ENCODE data around the gene KNOP1. TPM values are rescaled to one million over a fixed set of nuclear protein-coding genes. Genes with fewer than 3 reads are reported as not detected.
"Not testable (repeated sequence)": the region's sequence is repeated elsewhere in the genome, so short reads cannot be mapped to it uniquely, and the experiment has no call there.

The KNOP1 gene
- total RNA-seq, 2 donors from 2014 or later = 18.4 to 22.8 TPM

DNA sequence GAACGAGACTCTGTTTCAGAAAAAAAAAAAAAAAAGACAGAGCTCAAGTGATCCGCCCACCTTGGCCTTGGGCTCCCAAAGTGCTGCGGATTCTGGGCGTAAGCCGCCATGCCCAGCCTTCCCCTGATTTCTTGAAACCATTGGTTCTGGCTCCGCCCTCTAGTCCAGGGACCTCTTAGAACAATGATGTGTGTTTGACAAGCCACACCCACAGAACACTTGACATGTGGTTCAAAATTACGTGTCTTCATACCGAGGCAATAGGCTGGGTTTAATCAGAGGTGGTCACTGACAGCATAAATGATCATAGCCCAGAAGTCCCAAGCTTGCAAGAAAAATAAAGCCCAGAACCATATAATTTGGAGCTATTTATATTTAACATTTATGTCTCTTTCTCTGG, 23.0 kb downstream of the KNOP1 start:
- intact Hi-C loops (cut with DNase I, micrococcal nuclease) = no loop called here
- DNase-seq (no peak), ATAC-seq (no peak)

GRCh38 chr16:19691161-19691711, 26.8 kb downstream of the KNOP1 start:
- ATAC-seq (no peak), DNase-seq (no peak)
- intact Hi-C loops (cut with DNase I, micrococcal nuclease) = no loop called here

- intact Hi-C loops (cut with DNase I, micrococcal nuclease) = no loop called here
- DNase-seq (no peak), ATAC-seq (no peak)
Observed at GRCh38 chr16:19690196-19690595, 27.8 kb downstream of the KNOP1 start.

- DNase-seq (no peak), ATAC-seq (no peak)
- intact Hi-C loops (cut with DNase I, micrococcal nuclease) = no loop called here
Observed at GRCh38 chr16:19689342-19689741, 28.7 kb downstream of the KNOP1 start.

DNA sequence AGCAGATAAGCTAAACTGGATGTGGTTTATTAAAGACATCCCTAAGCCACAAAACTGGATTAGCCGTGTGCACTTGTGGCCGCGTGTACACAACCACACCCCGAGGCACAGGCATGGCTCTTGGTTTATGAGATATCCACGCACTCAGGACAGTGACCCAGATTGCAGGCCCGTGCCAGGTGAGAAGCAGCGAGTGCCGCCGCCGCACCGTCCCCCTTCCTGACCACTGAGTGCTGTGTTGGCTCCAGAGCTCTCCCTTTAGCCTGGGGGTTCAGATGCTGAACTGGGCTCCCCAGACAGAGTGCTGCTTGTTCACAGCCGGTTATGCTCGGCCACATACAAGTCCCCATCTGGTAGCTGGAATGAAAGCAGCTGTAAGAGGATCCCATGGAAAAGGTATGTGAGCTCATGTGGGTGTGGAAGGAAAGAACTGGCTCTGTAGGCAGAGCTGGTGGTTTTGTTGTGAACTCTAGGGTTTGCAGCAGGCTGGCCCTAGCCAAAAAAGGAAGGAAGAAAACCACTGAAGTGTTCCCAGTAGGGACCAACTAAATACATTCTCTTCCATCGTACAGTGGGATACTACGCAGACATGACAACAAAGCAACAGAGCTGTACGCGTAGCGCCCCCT, 29.5 kb downstream of the KNOP1 start:
- no peak for DNase-seq
- intact Hi-C loops (cut with DNase I, micrococcal nuclease) = no loop called here
- no peak for ATAC-seq

- DNase-seq (no peak), ATAC-seq (no peak)
- intact Hi-C loops (cut with DNase I, micrococcal nuclease) = no loop called here
Observed at GRCh38 chr16:19687279-19687678, 30.7 kb downstream of the KNOP1 start.

DNA sequence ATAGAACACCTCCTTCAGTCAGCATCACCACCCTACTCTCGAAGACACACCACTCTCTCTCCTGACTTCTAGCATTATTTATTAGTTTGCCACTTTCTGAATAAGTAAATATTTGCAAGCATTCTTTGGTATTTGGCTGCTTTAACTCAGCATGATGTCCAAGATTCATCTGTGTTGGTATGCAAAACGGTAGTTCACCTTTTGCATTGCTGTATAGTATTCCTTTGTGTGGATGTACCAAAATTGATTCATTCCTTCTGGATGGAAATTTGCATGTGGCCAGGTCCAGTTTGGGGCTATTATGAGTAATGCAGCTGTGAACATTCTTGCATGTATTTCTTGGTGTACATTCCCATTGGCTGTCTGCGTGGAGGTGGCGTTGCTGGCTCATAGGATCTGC, 32.9 kb downstream of the KNOP1 start:
- DNase-seq (no peak), ATAC-seq (no peak)
- intact Hi-C loops (cut with DNase I, micrococcal nuclease) = no loop called here

DNA sequence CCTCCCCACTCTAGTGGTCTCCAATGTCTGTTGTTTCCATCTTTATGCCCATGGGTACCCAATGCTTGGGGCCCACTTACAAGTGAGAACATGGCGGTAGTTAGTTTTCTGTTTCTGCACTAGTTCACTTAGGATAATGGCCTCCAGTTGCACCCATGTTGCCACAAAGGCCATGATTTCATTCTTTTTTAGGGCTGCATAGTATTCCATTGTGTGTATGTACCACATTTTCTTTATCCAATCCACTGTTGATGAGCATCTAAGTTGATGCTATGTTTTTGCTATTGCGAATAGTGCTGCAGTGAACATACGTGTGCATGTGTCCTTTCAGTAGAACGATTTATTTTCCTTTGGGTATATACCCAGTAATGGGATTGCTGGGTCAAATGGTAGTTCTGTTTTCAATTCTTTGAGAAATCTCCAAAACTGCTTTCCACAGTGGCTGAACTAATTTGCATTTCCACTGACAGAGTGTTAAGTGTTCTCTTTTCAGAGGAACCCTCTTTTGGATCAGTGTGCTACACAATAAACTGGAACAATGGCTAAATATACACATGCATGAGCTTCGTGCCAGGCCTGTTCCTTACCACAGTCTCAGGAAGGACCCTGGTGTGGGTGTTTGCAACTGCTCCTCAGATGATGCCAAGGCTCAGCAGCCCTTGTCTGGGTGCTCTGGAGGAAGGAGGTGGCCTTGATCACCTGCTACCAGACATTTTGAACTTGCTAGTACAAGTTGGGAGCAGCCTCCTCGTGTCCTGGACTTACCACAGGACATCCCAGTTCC, 34.4 kb downstream of the KNOP1 start:
- ATAC-seq (no peak), DNase-seq (no peak)
- intact Hi-C loops (cut with DNase I, micrococcal nuclease) = no loop called here

- ATAC-seq = no peak
- DNase-seq = no peak
- intact Hi-C loops (cut with DNase I, micrococcal nuclease) = no loop called here
Observed at GRCh38 chr16:19681637-19682036, 36.4 kb downstream of the KNOP1 start.

- peak; percentile 27 for ATAC-seq
- intact Hi-C loops (cut with DNase I, micrococcal nuclease) = no loop called here
- DNase-seq = no peak
Observed at GRCh38 chr16:19680881-19681340, 37.1 kb downstream of the KNOP1 start.

GRCh38 chr16:19679281-19679680, 38.7 kb downstream of the KNOP1 start:
- DNase-seq; intact Hi-C loops (cut with DNase I, micrococcal nuclease); ATAC-seq: not testable (repeated sequence)

- DNase-seq (no peak), ATAC-seq (no peak)
- intact Hi-C loops (cut with DNase I, micrococcal nuclease) = no loop called here
Observed at GRCh38 chr16:19678804-19679203, 39.2 kb downstream of the KNOP1 start.

DNA sequence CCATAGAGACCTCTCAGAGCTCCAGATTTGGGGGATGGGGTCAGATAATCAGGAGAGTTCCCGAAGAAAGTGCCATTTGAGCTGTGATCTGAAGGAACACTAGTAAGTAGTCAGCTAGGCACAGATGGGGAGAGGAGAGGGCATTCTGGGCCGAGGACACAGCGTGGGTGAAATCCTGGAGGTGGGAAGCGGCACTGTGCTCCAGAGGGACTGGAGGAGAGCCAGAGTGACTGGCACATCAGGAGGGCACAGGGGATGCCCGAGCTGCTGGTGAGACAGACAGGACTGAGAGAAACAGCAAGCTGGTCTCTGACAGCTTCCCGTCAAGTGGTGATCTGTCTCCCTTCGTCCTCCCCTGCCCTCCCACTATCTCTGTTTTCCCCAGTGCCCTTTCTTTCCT, 40.6 kb downstream of the KNOP1 start:
- intact Hi-C loops (cut with DNase I, micrococcal nuclease) = no loop called here
- ATAC-seq = no peak

GRCh38 chr16:19674485-19674884, 43.5 kb downstream of the KNOP1 start:
- DNase-seq = no peak
- intact Hi-C loops (cut with DNase I, micrococcal nuclease) = no loop called here
- no peak for ATAC-seq

More for the DNA sequence above, 40.6 kb downstream of the KNOP1 start:
- DNase-seq = no peak

- intact Hi-C loops (cut with DNase I, micrococcal nuclease) = no loop called here
- no peak for DNase-seq
- ATAC-seq = no peak
Observed at GRCh38 chr16:19672378-19672777, 45.6 kb downstream of the KNOP1 start.

DNA sequence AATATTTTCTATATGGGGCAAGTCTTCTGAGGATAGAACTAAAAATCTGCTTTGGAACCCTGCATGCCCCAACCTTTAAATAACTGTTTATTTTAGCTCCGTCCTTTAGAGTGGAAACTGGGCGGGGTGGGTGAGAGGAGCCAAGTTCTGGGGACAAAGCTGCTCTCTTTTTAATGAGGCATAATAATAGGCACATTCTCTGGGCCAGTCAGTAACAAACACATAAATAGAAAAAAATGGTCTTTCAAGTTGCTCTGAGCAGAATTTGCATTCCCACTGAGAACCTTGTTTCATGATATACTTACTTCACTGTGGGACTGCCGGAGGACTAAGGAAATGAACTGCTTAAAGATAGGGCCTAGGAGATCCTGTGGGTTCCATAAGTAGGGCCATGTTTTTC, 51.5 kb downstream of the KNOP1 start:
- ATAC-seq (no peak), DNase-seq (no peak)
- intact Hi-C loops (cut with DNase I, micrococcal nuclease) = no loop called here

DNA sequence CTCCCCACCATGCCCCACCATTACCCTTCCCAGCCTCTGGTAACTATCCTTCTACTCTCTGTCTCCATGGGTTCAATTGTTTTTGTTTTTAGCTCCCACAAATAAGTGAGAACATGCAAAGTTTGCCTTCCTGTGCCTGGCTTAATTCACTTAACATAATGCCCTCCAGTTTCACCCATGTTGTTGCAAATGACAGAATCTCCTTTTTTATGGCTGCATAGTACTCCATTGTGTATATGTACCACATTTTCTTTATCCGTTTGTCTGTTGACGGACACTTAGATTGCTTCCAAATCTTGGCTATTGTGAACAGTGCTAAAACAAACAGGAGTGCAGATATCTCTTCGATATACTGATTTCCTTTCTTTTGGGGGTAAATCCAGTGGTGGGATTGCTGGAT, 52.7 kb downstream of the KNOP1 start:
- ATAC-seq; intact Hi-C loops (cut with DNase I, micrococcal nuclease); DNase-seq: not testable (repeated sequence)

DNA sequence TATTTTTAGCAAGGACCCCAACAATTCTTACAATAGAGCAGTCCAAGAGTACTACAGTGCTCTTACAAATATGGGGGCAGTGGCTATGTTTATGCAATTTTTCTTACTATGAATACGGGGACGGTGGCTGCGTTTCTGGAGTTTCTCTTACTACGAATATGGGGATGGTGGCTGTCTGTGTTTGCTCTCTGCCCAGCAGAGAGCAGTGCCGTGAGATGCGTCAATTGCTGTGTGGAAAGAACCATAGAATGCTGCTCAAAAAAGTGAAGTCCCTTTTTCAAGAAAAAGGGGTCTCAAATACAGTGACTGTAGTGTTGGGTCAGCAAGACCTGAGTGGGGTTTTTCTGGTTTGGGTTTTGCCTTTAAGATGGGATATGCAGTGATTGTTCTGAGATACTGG, 53.9 kb downstream of the KNOP1 start:
- no peak for ATAC-seq
- DNase-seq = no peak
- intact Hi-C loops (cut with DNase I, micrococcal nuclease) = no loop called here

DNA sequence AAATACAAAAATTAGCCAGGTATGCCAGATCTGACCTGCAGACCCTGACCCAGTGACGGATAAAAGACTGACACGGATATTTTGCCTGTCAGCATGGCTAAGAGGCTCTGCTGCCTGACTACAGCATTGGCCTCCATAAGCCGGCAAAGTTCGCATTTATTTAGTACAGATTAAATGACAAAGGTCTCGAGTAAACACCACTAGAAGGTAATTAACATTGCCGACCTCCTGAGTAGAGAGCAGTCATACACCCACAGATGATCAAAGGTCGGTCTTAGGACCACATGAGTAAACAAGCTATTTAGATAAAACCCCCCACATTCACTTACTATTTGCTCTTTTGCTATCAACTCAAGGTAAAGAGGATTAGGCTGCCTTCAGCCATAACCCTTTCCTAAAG, 55.7 kb downstream of the KNOP1 start:
- intact Hi-C loops (cut with DNase I, micrococcal nuclease) = no loop called here
- DNase-seq (no peak), ATAC-seq (no peak)

DNA sequence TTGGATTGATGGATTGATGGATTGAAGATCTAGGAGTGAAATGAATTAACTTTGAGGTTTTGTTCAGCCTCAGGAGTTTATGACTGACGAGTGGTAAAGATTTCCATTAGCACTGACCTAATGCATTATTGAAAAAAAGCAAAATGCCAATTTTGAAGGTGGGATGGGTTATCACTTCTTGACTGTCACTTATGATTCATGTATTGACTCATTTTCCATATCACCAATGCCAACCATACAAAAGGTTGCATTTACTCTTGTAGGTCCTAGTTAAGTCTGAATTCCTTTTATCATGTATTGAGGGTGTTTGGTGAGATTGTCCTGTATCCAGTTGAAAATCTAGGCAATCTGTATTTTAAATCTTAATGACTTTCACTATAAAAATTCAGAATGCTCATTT, 57.6 kb downstream of the KNOP1 start:
- intact Hi-C loops (cut with DNase I, micrococcal nuclease) = no loop called here
- DNase-seq (no peak), ATAC-seq (no peak)

All from left colon (tissue), 2 donors.